Mesothelial cell of epicardium (in vitro differentiated cells): Measurements from ENCODE around the gene PYCR2. TPM values are rescaled to one million over a fixed set of nuclear protein-coding genes. Genes with fewer than 3 reads are reported as not detected.
A peak's percentile ranks its signal among the peaks of the same experiment; 100 is the strongest.

ENCODE experiments used
- DNase-seq, 2 experiments: peaks; one replicate each; pipeline ENCODE4 v3.0.0; 2021; ENCODE audit warnings: low spot score in 2 of 2; ENCODE audit not compliant: unreplicated experiment in 2 of 2
- H3K27ac Mint-ChIP-seq: 2 replicates; pipeline ENCODE4 v1.8.0; 2021; ENCODE audit warnings: mixed read lengths
- H3K27me3 Mint-ChIP-seq: 2 replicates; pipeline ENCODE4 v1.8.0; 2021; ENCODE audit warnings: low read depth, mixed read lengths
- H3K36me3 Mint-ChIP-seq: 2 replicates; pipeline ENCODE4 v1.8.0; 2021; ENCODE audit warnings: mixed read lengths
- H3K4me1 Mint-ChIP-seq: 2 replicates; pipeline ENCODE4 v1.8.0; 2021; ENCODE audit warnings: mixed read lengths
- H3K4me3 Mint-ChIP-seq: 2 replicates; pipeline ENCODE4 v1.8.0; 2021; ENCODE audit warnings: mild to moderate bottlenecking, moderate library complexity, mixed read lengths
- H3K9me3 Mint-ChIP-seq: 2 replicates; pipeline ENCODE4 v1.8.0; 2021; ENCODE audit warnings: mixed read lengths
- CTCF ChIP-seq: fragments of 200-600 bp; sonication (generic); IDR thresholded peaks from one replicate; pipeline ENCODE4 v1.5.0; 2021; ENCODE audit warnings: antibody characterized with exemption; ENCODE audit not compliant: unreplicated experiment
- total RNA-seq: library from RNA; stranded (reverse); gene quantifications from 3 replicates; pipeline ENCODE4 v1.2.1, GENCODE V29; 2021

PYCR2 gene
- total RNA-seq, 1 donor from 2014 or later = 38.9 TPM

GRCh38 chr1:225918280-225918679 lies 5.8 kb downstream of the PYCR2 start:
- no peaks in the 10 kb centered on the region for H3K27me3 Mint-ChIP-seq
- H3K4me1 Mint-ChIP-seq = peaks cover 10% of the 10 kb centered on the region
- TF ChIP-seq CTCF = no peak
- no peak overlapping the region for H3K4me3 Mint-ChIP-seq
- H3K36me3 Mint-ChIP-seq = peaks cover 19% of the 10 kb centered on the region
- H3K9me3 Mint-ChIP-seq = no peaks in the 10 kb centered on the region
- H3K27ac Mint-ChIP-seq = no peak overlapping the region
- no peak for DNase-seq

GRCh38 chr1:225917536-225917935 lies 6.5 kb downstream of the PYCR2 start:
- no peak overlapping the region for H3K4me3 Mint-ChIP-seq
- DNase-seq = no peak
- no peaks in the 10 kb centered on the region for H3K27me3 Mint-ChIP-seq
- H3K36me3 Mint-ChIP-seq = peaks cover 23% of the 10 kb centered on the region
- TF ChIP-seq CTCF = no peak
- H3K4me1 Mint-ChIP-seq = peaks cover 6% of the 10 kb centered on the region
- no peaks in the 10 kb centered on the region for H3K9me3 Mint-ChIP-seq
- no peak overlapping the region for H3K27ac Mint-ChIP-seq

- Mint-ChIP-seq H3K9me3 (no peaks in the 10 kb centered on the region), H3K4me1 (peaks cover 6% of the 10 kb centered on the region), H3K36me3 (peaks cover 24% of the 10 kb centered on the region), H3K27ac (no peak overlapping the region), H3K4me3 (no peak overlapping the region), H3K27me3 (peaks cover 2% of the 10 kb centered on the region)
- no peak for DNase-seq
- TF ChIP-seq CTCF = no peak
These were observed 6.9 kb downstream of the PYCR2 start for GRCh38 chr1:225917101-225917500.

- peaks cover 6% of the 10 kb centered on the region for H3K27me3 Mint-ChIP-seq
- H3K4me3 Mint-ChIP-seq = no peak overlapping the region
- peak overlapping the region; percentile 64 for H3K27ac Mint-ChIP-seq
- H3K9me3 Mint-ChIP-seq = no peaks in the 10 kb centered on the region
- peaks cover 6% of the 10 kb centered on the region for H3K4me1 Mint-ChIP-seq
- TF ChIP-seq CTCF = no peak
- no peak for DNase-seq
- peaks cover 24% of the 10 kb centered on the region for H3K36me3 Mint-ChIP-seq
These were observed 8.5 kb downstream of the PYCR2 start for GRCh38 chr1:225915538-225915991.

- Mint-ChIP-seq H3K27me3 (peaks cover 6% of the 10 kb centered on the region), H3K27ac (no peak overlapping the region), H3K36me3 (peaks cover 23% of the 10 kb centered on the region), H3K9me3 (no peaks in the 10 kb centered on the region), H3K4me1 (peaks cover 12% of the 10 kb centered on the region), H3K4me3 (no peak overlapping the region)
- DNase-seq = no peak
- TF ChIP-seq CTCF = no peak
These were observed 9.1 kb downstream of the PYCR2 start for GRCh38 chr1:225914947-225915346.

- H3K36me3 Mint-ChIP-seq = peaks cover 17% of the 10 kb centered on the region
- no peak for DNase-seq
These were observed 9.7 kb downstream of the PYCR2 start for GRCh38 chr1:225914391-225914790.

More at GRCh38 chr1:225914391-225914790, 9.7 kb downstream of the PYCR2 start:
- TF ChIP-seq CTCF = no peak
- Mint-ChIP-seq H3K4me3 (no peak overlapping the region), H3K27me3 (peaks cover 6% of the 10 kb centered on the region), H3K4me1 (peaks cover 17% of the 10 kb centered on the region), H3K9me3 (no peaks in the 10 kb centered on the region), H3K27ac (no peak overlapping the region)
